22Rv1 (cell line): ENCODE measurements around the gene PREP.

ENCODE experiments used
- ZFX ChIP-seq: fragments of 450-650 bp; IDR thresholded peaks from 2 replicates; pipeline ENCODE4 v1.6.1; 2017; ENCODE audit warnings: antibody characterized with exemption, borderline replicate concordance
- TF ChIP-seq, protein P1 (sequence below): fragments of 450-650 bp; IDR thresholded peaks from 2 replicates; pipeline ENCODE4 v1.5.1; 2017; ENCODE audit warnings: mild to moderate bottlenecking

DNA sequence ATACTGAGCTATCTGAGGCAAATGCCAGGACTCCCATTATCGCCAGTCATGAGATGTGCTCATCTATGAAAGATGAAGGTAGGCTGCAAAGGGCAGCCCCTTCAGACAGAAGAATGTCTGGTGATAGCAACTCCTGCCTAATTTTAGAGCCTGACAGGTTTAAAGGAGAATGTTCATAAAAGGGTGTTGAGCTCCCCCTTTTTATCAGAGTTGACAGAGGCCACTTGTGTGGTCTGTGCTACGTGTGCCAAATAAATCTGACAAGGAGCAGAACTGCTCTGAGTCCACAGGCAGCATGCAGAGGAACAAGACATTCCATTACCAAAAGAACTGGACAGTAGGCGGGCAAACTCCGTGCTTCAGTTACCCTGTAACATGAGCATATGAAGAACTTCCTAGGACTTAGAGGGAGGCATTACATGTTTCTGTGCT is 101.8 kb downstream of the PREP start:
- TF ChIP-seq, protein P1, sequence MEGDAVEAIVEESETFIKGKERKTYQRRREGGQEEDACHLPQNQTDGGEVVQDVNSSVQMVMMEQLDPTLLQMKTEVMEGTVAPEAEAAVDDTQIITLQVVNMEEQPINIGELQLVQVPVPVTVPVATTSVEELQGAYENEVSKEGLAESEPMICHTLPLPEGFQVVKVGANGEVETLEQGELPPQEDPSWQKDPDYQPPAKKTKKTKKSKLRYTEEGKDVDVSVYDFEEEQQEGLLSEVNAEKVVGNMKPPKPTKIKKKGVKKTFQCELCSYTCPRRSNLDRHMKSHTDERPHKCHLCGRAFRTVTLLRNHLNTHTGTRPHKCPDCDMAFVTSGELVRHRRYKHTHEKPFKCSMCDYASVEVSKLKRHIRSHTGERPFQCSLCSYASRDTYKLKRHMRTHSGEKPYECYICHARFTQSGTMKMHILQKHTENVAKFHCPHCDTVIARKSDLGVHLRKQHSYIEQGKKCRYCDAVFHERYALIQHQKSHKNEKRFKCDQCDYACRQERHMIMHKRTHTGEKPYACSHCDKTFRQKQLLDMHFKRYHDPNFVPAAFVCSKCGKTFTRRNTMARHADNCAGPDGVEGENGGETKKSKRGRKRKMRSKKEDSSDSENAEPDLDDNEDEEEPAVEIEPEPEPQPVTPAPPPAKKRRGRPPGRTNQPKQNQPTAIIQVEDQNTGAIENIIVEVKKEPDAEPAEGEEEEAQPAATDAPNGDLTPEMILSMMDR, result no peak
- TF ChIP-seq ZFX, result no peak
